GM19025 (cell line): ENCODE results near the gene IKBKE.

ENCODE experiments used
- ATAC-seq: cut with Tn5 transposase; IDR thresholded peaks from one replicate; pipeline ENCODE4 v1.9.1; 2021; ENCODE audit warnings: mild to moderate bottlenecking, low read depth, moderate library complexity; ENCODE audit not compliant: unreplicated experiment

Gene IKBKE

GRCh38 chr1:206535853-206536188, 65.5 kb downstream of the IKBKE start:
- no peak for ATAC-seq

- no peak for ATAC-seq
Observed at GRCh38 chr1:206537141-206537540, 66.9 kb downstream of the IKBKE start.

GRCh38 chr1:206538086-206538770, 68.0 kb downstream of the IKBKE start:
- ATAC-seq = no peak

GRCh38 chr1:206538901-206539640, 68.8 kb downstream of the IKBKE start:
- no peak for ATAC-seq

- no peak for ATAC-seq
Observed at GRCh38 chr1:206540044-206540780, 69.9 kb downstream of the IKBKE start.

GRCh38 chr1:206541236-206541833, 71.1 kb downstream of the IKBKE start:
- ATAC-seq = no peak

- peak; percentile 55 for ATAC-seq
Observed at GRCh38 chr1:206544562-206545257, 74.4 kb downstream of the IKBKE start.

- ATAC-seq = no peak
Observed at GRCh38 chr1:206545351-206545750, 75.1 kb downstream of the IKBKE start.
